ENCODE results near the gene SPSB2.

DNA sequence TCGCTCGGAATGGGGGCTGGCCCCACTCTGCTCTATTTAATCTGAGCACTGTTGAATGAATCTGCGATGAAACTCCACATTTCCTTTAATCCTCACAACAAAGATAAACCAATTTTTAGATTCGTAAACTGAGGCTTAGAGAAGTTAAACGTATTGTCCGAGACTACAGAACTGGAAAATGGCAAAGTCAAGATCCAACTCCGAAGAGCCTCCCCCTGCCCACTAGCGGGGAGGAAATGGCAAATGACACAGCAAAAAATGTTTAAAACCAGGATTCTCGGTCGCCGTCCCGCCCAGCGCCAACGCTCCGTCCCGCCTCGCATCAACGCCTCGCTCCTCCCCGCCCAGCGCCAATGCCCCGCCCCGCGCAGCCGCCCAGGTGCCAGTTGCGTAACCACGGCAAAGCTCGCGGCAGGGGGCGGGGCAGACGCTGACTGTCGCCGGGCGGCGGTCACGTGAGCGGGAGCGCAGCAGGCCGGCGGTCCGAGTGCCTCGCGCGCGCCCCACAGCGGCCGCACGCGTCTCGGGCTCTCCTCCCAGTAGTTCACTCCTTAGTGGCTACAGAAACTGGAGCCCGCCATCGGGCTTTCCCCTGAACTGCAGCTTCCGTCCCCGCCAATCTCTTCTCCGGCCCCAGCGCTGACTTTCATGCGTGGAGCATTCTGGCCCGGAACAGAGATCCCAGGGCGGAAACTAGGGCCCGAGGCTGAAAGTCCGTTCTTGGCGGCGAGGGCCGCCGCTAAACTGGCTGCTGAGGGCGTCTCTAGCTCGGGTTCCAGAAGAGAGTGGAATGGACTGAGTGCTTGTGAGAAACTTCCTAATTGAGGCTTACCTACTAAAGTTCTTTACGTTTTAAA lies 17.9 kb upstream of the SPSB2 start:
- TF ChIP-seq GATA3 (IDR thresholded peaks at IDR 0.05; ENCODE audit: low read depth, low read length) (no peak), GATA2 (IDR thresholded peaks at IDR 0.05; ENCODE audit: low read depth, low read length) (no peak)
